ENCODE data around the gene EML4.

DNA sequence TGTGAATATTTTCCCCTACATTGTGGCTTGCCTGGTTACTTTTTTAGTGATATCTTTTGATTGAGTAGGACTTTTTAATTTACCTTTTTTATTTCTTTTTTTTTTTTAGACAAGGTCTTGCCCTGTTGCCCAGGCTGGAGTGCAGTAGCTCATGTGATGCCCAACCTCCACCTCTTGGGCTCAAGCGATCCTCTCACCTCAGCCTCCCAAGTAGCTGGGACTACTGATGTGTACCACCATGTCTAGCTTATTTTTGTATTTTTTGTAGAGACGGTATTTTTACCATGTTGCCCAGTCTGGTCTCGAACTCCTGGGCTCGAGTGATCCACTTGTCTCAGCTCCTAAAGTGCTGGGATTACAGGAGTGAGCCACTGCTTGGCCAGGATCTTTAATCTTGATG is 25.3 kb downstream of the EML4 start:
- TF ChIP-seq, protein P1, sequence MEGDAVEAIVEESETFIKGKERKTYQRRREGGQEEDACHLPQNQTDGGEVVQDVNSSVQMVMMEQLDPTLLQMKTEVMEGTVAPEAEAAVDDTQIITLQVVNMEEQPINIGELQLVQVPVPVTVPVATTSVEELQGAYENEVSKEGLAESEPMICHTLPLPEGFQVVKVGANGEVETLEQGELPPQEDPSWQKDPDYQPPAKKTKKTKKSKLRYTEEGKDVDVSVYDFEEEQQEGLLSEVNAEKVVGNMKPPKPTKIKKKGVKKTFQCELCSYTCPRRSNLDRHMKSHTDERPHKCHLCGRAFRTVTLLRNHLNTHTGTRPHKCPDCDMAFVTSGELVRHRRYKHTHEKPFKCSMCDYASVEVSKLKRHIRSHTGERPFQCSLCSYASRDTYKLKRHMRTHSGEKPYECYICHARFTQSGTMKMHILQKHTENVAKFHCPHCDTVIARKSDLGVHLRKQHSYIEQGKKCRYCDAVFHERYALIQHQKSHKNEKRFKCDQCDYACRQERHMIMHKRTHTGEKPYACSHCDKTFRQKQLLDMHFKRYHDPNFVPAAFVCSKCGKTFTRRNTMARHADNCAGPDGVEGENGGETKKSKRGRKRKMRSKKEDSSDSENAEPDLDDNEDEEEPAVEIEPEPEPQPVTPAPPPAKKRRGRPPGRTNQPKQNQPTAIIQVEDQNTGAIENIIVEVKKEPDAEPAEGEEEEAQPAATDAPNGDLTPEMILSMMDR (conservative IDR thresholded peaks at IDR 0.05; ENCODE audit: low read depth, low read length): no peak
- TF ChIP-seq EZH2 (IDR thresholded peaks at IDR 0.05; ENCODE audit: borderline replicate concordance, low read depth, low read length, poor library complexity, severe bottlenecking): no peak

Data from A673 (cell line).